Measurements from ENCODE around the gene ROR2. TPM values are rescaled to one million over a fixed set of nuclear protein-coding genes. Genes with fewer than 3 reads are reported as not detected.

ROR2 gene
- total RNA-seq, 2 experiments from 2014 or later = not detected

DNA sequence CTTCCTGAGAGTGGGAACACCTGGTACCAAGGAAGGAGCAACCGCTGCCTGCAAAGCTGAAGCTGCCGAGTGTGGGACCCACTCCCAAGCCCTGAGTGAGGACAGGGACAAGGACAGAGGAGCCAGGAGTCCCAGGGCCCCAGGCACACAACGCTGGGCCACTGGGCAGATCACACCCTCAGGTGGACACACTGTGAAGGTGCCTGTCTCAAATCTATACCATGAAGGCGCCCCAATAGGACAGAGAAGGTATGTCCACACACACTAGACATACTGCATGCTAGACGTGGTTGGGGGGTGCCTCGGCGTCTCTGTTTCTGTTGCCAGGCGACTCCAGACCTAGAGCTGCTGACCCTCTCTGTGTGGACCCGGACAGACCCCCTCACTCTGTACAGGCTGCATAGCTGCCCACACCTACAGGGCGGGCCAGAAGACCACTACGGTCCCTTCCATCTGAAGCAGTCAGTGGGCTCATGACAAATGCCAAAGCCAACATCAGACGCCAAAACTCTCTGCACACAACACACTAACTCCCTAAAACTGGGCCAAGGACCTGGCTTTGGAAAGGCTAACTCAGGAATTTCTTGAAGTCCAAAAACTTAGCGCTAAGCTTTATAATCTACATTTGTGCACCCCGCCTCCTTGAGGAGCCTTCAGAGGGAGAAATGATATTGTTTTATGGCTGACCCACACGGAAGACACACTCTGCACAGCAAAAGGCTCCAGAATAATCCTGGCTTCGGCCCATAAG, 60.7 kb downstream of the ROR2 start:
- intact Hi-C loops (cut with DNase I, micrococcal nuclease) = no loop called here
- H3K27ac Mint-ChIP-seq = no peak overlapping the region
- Histone ChIP-seq H3K9me3 (ENCODE audit: control insufficient read depth in 1 of 2, insufficient read depth in 1 of 2, low read length in 2 of 2) (no peaks in the 10 kb centered on the region), H3K27me3 (ENCODE audit: control insufficient read depth in 1 of 2, insufficient read depth in 2 of 2, low read length in 2 of 2) (peaks cover 0 to 7% of the 10 kb centered on the region in 2 experiments), H3K4me3 (ENCODE audit: low read length) (no peak overlapping the region), H3K36me3 (ENCODE audit: insufficient read depth, low read length) (no peaks in the 10 kb centered on the region), H3K27ac (ENCODE audit: low read depth in 1 of 2, low read length in 2 of 2) (no peak overlapping the region), H3K4me1 (ENCODE audit: insufficient read depth, low read length) (no peaks in the 10 kb centered on the region)
- H3K36me3 Mint-ChIP-seq (ENCODE audit: low read depth) = no peaks in the 10 kb centered on the region
- DNase-seq = no peak
- peaks cover 30% of the 10 kb centered on the region for H3K27me3 Mint-ChIP-seq
- no peak for TF ChIP-seq CTCF (IDR thresholded peaks at IDR 0.05)
- ChIA-PET POLR2A (no interaction called here), CTCF (no interaction called here)
- H3K4me3 Mint-ChIP-seq = no peak overlapping the region
- no peak for ATAC-seq (ENCODE audit: poor library complexity)
- no peaks in the 10 kb centered on the region for H3K9me3 Mint-ChIP-seq
- H3K4me1 Mint-ChIP-seq (ENCODE audit: low read depth) = no peaks in the 10 kb centered on the region

GRCh38 chr9:91886414-91887076, 63.5 kb downstream of the ROR2 start:
- TF ChIP-seq CTCF (IDR thresholded peaks at IDR 0.05) = no peak

GRCh38 chr9:91885746-91886413, 64.1 kb downstream of the ROR2 start:
- Histone ChIP-seq H3K27ac (ENCODE audit: low read depth in 1 of 2, low read length in 2 of 2) (no peak overlapping the region), H3K27me3 (ENCODE audit: control insufficient read depth in 1 of 2, insufficient read depth in 2 of 2, low read length in 2 of 2) (no peaks in the 10 kb centered on the region), H3K9me3 (ENCODE audit: control insufficient read depth in 1 of 2, insufficient read depth in 1 of 2, low read length in 2 of 2) (no peaks in the 10 kb centered on the region), H3K4me3 (ENCODE audit: low read length) (no peak overlapping the region), H3K4me1 (ENCODE audit: insufficient read depth, low read length) (no peaks in the 10 kb centered on the region), H3K36me3 (ENCODE audit: insufficient read depth, low read length) (no peaks in the 10 kb centered on the region)
- intact Hi-C loops (cut with DNase I, micrococcal nuclease) = no loop called here
- ATAC-seq (ENCODE audit: poor library complexity) (no peak), DNase-seq (no peak)
- TF ChIP-seq CTCF (IDR thresholded peaks at IDR 0.05) = no peak
- Mint-ChIP-seq H3K4me1 (ENCODE audit: low read depth) (no peaks in the 10 kb centered on the region), H3K27ac (no peak overlapping the region), H3K36me3 (ENCODE audit: low read depth) (no peaks in the 10 kb centered on the region), H3K27me3 (peaks cover 20% of the 10 kb centered on the region), H3K4me3 (no peak overlapping the region), H3K9me3 (no peaks in the 10 kb centered on the region)
- CTCF ChIA-PET = no interaction called here
- POLR2A ChIA-PET = no interaction called here

More at GRCh38 chr9:91886414-91887076, 63.5 kb downstream of the ROR2 start:
- DNase-seq (no peak), ATAC-seq (ENCODE audit: poor library complexity) (no peak)
- Histone ChIP-seq H3K4me1 (ENCODE audit: insufficient read depth, low read length) (no peaks in the 10 kb centered on the region), H3K36me3 (ENCODE audit: insufficient read depth, low read length) (no peaks in the 10 kb centered on the region), H3K4me3 (ENCODE audit: low read length) (no peak overlapping the region), H3K27me3 (ENCODE audit: control insufficient read depth in 1 of 2, insufficient read depth in 2 of 2, low read length in 2 of 2) (no peaks in the 10 kb centered on the region), H3K9me3 (ENCODE audit: control insufficient read depth in 1 of 2, insufficient read depth in 1 of 2, low read length in 2 of 2) (no peaks in the 10 kb centered on the region), H3K27ac (ENCODE audit: low read depth in 1 of 2, low read length in 2 of 2) (no peak overlapping the region)
- H3K4me1 Mint-ChIP-seq (ENCODE audit: low read depth) = no peaks in the 10 kb centered on the region
- intact Hi-C loops (cut with DNase I, micrococcal nuclease) = no loop called here
- no peaks in the 10 kb centered on the region for H3K9me3 Mint-ChIP-seq
- no peaks in the 10 kb centered on the region for H3K36me3 Mint-ChIP-seq (ENCODE audit: low read depth)
- POLR2A ChIA-PET = no interaction called here
- H3K4me3 Mint-ChIP-seq = no peak overlapping the region
- CTCF ChIA-PET = no interaction called here
- H3K27me3 Mint-ChIP-seq = peaks cover 20% of the 10 kb centered on the region
- H3K27ac Mint-ChIP-seq = no peak overlapping the region

Measured in CD4-positive, alpha-beta T cell (primary cell).